IMR-90 (cell line): ENCODE measurements around the gene BTBD2. TPM values are rescaled to one million over a fixed set of nuclear protein-coding genes. Genes with fewer than 3 reads are reported as not detected.

Source experiments
- ATAC-seq: fragments of 200-7000 bp; cut with Tn5 transposase; 2 replicates; pipeline ENCODE4 v1.9.1; 2020; ENCODE audit warnings: low read depth, mild to moderate bottlenecking, moderate library complexity
- BruUV-seq: library from RNA; stranded (reverse); fragments of 400-500 nt; replicated peaks from 2 replicates; lab custom pipeline; 2021; lab: Mats Ljungman, UMichigan
- CTCF ChIA-PET: fragments of 300-600 bp; formaldehyde crosslinking; extraction: SDS; loops from one replicate; lab custom pipeline; 2021; ENCODE audit warnings: antibody characterized with exemption; lab: Yijun Ruan, JAX
- POLR2A ChIA-PET: fragments of 300-600 bp; sonication (Branson Sonifier 250); formaldehyde crosslinking; loops from one replicate; lab custom pipeline; 2022; ENCODE audit warnings: antibody characterized with exemption; ENCODE audit not compliant: unreplicated experiment; lab: Charles Lee
- DNase-seq: peaks from one replicate; pipeline ENCODE4 v3.0.0; 2013
- H2AFZ ChIP-seq: replicated peaks from 2 replicates; pipeline ENCODE3; 2013; ENCODE audit warnings: low read length, mild to moderate bottlenecking; ENCODE audit not compliant: poor library complexity
- H2AK5ac ChIP-seq: 2 replicates; pipeline ENCODE4 v1.6.1; 2013; ENCODE audit warnings: low read depth, low read length, inconsistent platforms
- H2AK9ac ChIP-seq: replicated peaks from 2 replicates; pipeline ENCODE3; 2013; ENCODE audit warnings: mild to moderate bottlenecking, low read depth, low read length, moderate library complexity; ENCODE audit not compliant: poor library complexity
- H2BK120ac ChIP-seq: 2 replicates; pipeline ENCODE4 v1.6.1; 2013; ENCODE audit warnings: low read depth, low read length, inconsistent platforms
- H2BK15ac ChIP-seq: 3 replicates; pipeline ENCODE4 v1.6.1; 2013; ENCODE audit warnings: low read depth, low read length, inconsistent platforms
- H2BK20ac ChIP-seq: 2 replicates; pipeline ENCODE4 v1.6.1; 2013; ENCODE audit warnings: low read depth, mild to moderate bottlenecking, inconsistent platforms, low read length, moderate library complexity
- H2BK5ac ChIP-seq: 2 replicates; pipeline ENCODE4 v1.6.1; 2013; ENCODE audit warnings: mild to moderate bottlenecking, low read depth, low read length, inconsistent platforms; ENCODE audit not compliant: poor library complexity, severe bottlenecking
- H3K14ac ChIP-seq: replicated peaks from 2 replicates; pipeline ENCODE4 v1.6.1; 2013; ENCODE audit warnings: low read depth, low read length, inconsistent platforms
- H3K18ac ChIP-seq: 2 replicates; pipeline ENCODE4 v1.6.1; 2013; ENCODE audit warnings: low read depth, low read length, control low read depth
- H3K23ac ChIP-seq: 2 replicates; pipeline ENCODE4 v1.6.1; 2013; ENCODE audit warnings: low read depth, low read length, inconsistent platforms
- H3K27ac ChIP-seq: 2 replicates; pipeline ENCODE4 v1.5.1; 2013; ENCODE audit warnings: mild to moderate bottlenecking, control low read depth, low read length; ENCODE audit not compliant: insufficient read depth
- H3K27me3 ChIP-seq: 2 replicates; pipeline ENCODE4 v1.6.1; 2013; ENCODE audit warnings: low read length; ENCODE audit not compliant: control insufficient read depth, insufficient read depth
- H3K36me3 ChIP-seq: 2 replicates; pipeline ENCODE4 v1.6.1; 2013; ENCODE audit warnings: low read length, mixed read lengths; ENCODE audit not compliant: control insufficient read depth, insufficient read depth
- H3K4ac ChIP-seq: 2 replicates; pipeline ENCODE4 v1.6.1; 2013; ENCODE audit warnings: low read depth, low read length, inconsistent platforms
- H3K4me1 ChIP-seq: 2 replicates; pipeline ENCODE4 v1.6.1; 2013; ENCODE audit warnings: low read length, mixed read lengths; ENCODE audit not compliant: control insufficient read depth, insufficient read depth
- H3K4me2 ChIP-seq: 2 replicates; pipeline ENCODE4 v1.6.1; 2013; ENCODE audit warnings: low read depth, mild to moderate bottlenecking, control low read depth, low read length, moderate library complexity
- H3K4me3 ChIP-seq: 2 replicates; pipeline ENCODE4 v1.5.1; 2013; ENCODE audit warnings: low read depth, mild to moderate bottlenecking, control low read depth, low read length, moderate library complexity; ENCODE audit not compliant: insufficient read depth
- H3K56ac ChIP-seq: 2 replicates; pipeline ENCODE4 v1.6.1; 2013; ENCODE audit warnings: low read length, inconsistent platforms; ENCODE audit not compliant: insufficient read depth; ENCODE audit errors: extremely low read depth
- H3K79me1 ChIP-seq, 2 experiments: 2 replicates each; pipeline ENCODE4 v1.6.1; 2013; ENCODE audit warnings: low read length in 2 of 2, inconsistent platforms in 1 of 2, low read depth in 1 of 2
- H3K9ac ChIP-seq: 2 replicates; pipeline ENCODE4 v1.6.1; 2013; ENCODE audit warnings: low read depth, low read length, control low read depth
- H3K9me1 ChIP-seq: 2 replicates; pipeline ENCODE4 v1.6.1; 2013; ENCODE audit warnings: low read length, inconsistent platforms; ENCODE audit not compliant: insufficient read depth
- H3K9me3 ChIP-seq: 2 replicates; pipeline ENCODE4 v1.6.1; 2013; ENCODE audit warnings: low read length; ENCODE audit not compliant: control insufficient read depth, insufficient read depth
- H4K20me1 ChIP-seq: 2 replicates; pipeline ENCODE4 v1.6.1; 2013; ENCODE audit warnings: low read length, inconsistent platforms; ENCODE audit not compliant: insufficient read depth
- H4K5ac ChIP-seq: 2 replicates; pipeline ENCODE4 v1.6.1; 2013; ENCODE audit warnings: mild to moderate bottlenecking, low read depth, low read length, control low read depth
- H4K8ac ChIP-seq, 2 experiments: 2 replicates each; pipeline ENCODE4 v1.6.1; 2013; ENCODE audit warnings: low read depth in 2 of 2, low read length in 2 of 2, control low read depth in 1 of 2, inconsistent platforms in 1 of 2
- H4K91ac ChIP-seq: 2 replicates; pipeline ENCODE4 v1.6.1; 2013; ENCODE audit warnings: low read depth, low read length, inconsistent platforms; ENCODE audit not compliant: insufficient read depth
- MAZ ChIP-seq: IDR thresholded peaks from 2 replicates; pipeline ENCODE4 v1.6.1; 2012; ENCODE audit warnings: low read depth, mild to moderate bottlenecking, low read length, improper control_type of control experiment, moderate library complexity, borderline replicate concordance
- WGBS, 2 experiments: methylation state at CpG; one replicate each; pipeline versions ENCODE4 v1.1.5 to v1.1.7; 2013; ENCODE audit warnings: missing lambda C conversion rate in 2 of 2; ENCODE audit not compliant: insufficient read length in 1 of 2; ENCODE audit errors: extremely low coverage in 2 of 2; 5-methylcytosine and 5-hydroxymethylcytosine counted together
- dilution Hi-C: fragments of 300-500 bp; cut with HindIII; formaldehyde crosslinking; loops from one replicate; pipeline ENCODE4 v1.14.3; 2018; ENCODE audit warnings: low sequenced_read_pairs; ENCODE audit not compliant: unreplicated experiment
- in situ Hi-C: fragments of 300-500 bp; cut with MboI; formaldehyde crosslinking; loops from 3 replicates; pipeline ENCODE4 v1.14.3; 2019; ENCODE audit warnings: low sequenced_read_pairs, inconsistent platforms, mixed read lengths
- intact Hi-C: fragments of 100-400 bp; cut with micrococcal nuclease; formaldehyde crosslinking; loops from 2 replicates; pipeline ENCODE4 v1.10.0; 2022
- polyA plus RNA-seq, 3 experiments: library from polyadenylated mRNA; depleted of rRNA; stranded (reverse); fragments of >200 nt; gene quantifications; 2 replicates each; pipeline ENCODE4 v1.2.3, GENCODE V29; 2012; ENCODE audit warnings: low replicate concordance in 1 of 3
- total RNA-seq: library from RNA; depleted of rRNA; stranded (reverse); fragments of >200 nt; gene quantifications from 2 replicates; pipeline ENCODE4 v1.2.3, GENCODE V29; 2012
- TF ChIP-seq, protein P1 (sequence below): fragments of 150-350 bp; IDR thresholded peaks from 2 replicates; pipeline ENCODE4 v1.6.1; 2017; ENCODE audit warnings: mild to moderate bottlenecking, antibody characterized with exemption, low read length, low read depth

BTBD2 gene
- total and polyA plus RNA-seq, 2 of the 4 experiments (the other 2 are of a cell fraction), result 24.4 to 65.7 TPM

DNA sequence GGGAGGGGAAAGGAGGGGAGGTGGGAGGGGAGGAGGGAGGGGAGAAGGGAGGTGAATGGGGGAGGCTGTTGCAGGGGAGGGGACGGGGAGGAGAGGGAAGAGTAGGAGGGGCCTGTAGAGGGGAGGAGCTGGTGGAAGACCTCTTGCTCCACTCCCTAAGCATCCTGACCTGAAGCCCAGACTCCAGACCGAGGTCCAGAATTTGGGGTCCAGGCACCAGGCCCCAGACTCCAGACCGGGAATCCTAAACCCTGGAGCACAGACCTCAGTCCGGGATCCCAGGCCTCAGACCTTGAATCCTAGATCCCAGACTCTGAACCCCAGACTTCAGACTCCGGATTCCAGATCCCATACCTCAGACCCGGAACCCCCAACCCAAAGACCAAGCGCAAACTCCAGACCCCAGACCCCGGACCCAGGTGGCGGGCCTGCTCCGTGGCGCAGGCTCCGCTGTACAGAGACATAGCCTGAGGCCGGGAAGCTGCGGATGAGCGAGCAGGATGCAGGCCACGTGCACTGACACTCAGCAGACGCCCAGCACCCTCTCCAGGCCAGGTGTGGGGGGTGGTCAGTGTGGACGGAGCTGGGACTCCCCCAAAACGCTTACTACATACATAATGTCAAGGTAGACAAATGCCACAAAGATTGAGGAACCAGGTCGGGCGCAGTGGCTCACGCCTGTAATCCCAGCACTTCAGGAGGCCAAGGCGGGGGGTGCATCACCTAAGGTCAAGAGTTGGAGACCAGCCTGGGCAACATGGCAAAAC is 710 bp upstream of the BTBD2 start:
- Histone ChIP-seq H3K27me3 (no peaks in the 10 kb centered on the region), H3K9me3 (no peaks in the 10 kb centered on the region), H3K36me3 (no peaks in the 10 kb centered on the region), H3K56ac (no peak overlapping the region), H2BK20ac (0 out of 2 replicates have a peak overlapping the region, but pooled peaks have one; percentile 14), H2AK9ac (peak overlapping the region; percentile 6), H2BK120ac (no peak overlapping the region), H4K20me1 (peaks cover under 1% of the 10 kb centered on the region; the same call in 1 of the 2 replicates), H3K14ac (peak overlapping the region; percentile 45; the same call in 1 of the 2 replicates), H3K23ac (no peak overlapping the region), H2AK5ac (peak overlapping the region; percentile 36; the same call in 1 of the 2 replicates), H2BK5ac (no peak overlapping the region), H2AFZ (peak overlapping the region; percentile 73), H4K91ac (0 out of 2 replicates have a peak overlapping the region, but pooled peaks have one; percentile 1), H3K79me1 (peaks cover 3 to 41% of the 10 kb centered on the region in 2 experiments; a peak in 3 of 4 replicates), H3K4me3 (peak overlapping the region; percentile 30), H2BK15ac (no peak overlapping the region), H3K4me2 (peak overlapping the region; percentile 33; the same call in 1 of the 2 replicates), H3K9ac (no peak overlapping the region), H3K18ac (no peak overlapping the region), H4K8ac (peak overlapping the region in 1 of 2 experiments; percentile 71; a peak in 1 of 4 replicates), H3K4ac (peak overlapping the region; percentile 56; the same call in 1 of the 2 replicates), H4K5ac (no peak overlapping the region; the same call in 1 of the 2 replicates), H3K27ac (no peak overlapping the region), H3K4me1 (peaks cover 14% of the 10 kb centered on the region), H3K9me1 (no peaks in the 10 kb centered on the region)
- in situ Hi-C loops (no loop called here), dilution Hi-C loops (no loop called here), intact Hi-C loops (loop anchor here (5.0 kb wide), 1 partner anchor 136 kb away; the partner anchor contains the start of gene AP3D1)
- CTCF ChIA-PET, result no interaction called here
- WGBS, 2 experiments, result 100% methylated on average over 5 of the region's 23 CpGs; no CpG with 5 or more reads in 1 of the 2 experiments
- TF ChIP-seq, protein P1, sequence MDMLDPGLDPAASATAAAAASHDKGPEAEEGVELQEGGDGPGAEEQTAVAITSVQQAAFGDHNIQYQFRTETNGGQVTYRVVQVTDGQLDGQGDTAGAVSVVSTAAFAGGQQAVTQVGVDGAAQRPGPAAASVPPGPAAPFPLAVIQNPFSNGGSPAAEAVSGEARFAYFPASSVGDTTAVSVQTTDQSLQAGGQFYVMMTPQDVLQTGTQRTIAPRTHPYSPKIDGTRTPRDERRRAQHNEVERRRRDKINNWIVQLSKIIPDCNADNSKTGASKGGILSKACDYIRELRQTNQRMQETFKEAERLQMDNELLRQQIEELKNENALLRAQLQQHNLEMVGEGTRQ, result no peak
- TF ChIP-seq MAZ, result peak; percentile 93; the same call in 1 of the 2 replicates
- BruUV-seq, result no TSS peak
- DNase-seq (peak; percentile 81), ATAC-seq (peak; percentile 83)
- POLR2A ChIA-PET, result no interaction called here
